Nephron progenitor cell (in vitro differentiated cells): ENCODE results near the gene CARMIL3.

Source experiments
- DNase-seq: peaks from one replicate; pipeline ENCODE4 v3.0.0; 2021
- H3K27ac Mint-ChIP-seq: 2 replicates; pipeline ENCODE4 v1.8.0; 2021; ENCODE audit warnings: mild to moderate bottlenecking, moderate library complexity, mixed read lengths
- H3K27me3 Mint-ChIP-seq: 2 replicates; pipeline ENCODE4 v1.8.0; 2021; ENCODE audit warnings: mild to moderate bottlenecking, low read depth, mixed read lengths; ENCODE audit not compliant: poor library complexity
- H3K36me3 Mint-ChIP-seq: 2 replicates; pipeline ENCODE4 v1.8.0; 2021; ENCODE audit warnings: low read depth, mixed read lengths
- H3K4me1 Mint-ChIP-seq: 2 replicates; pipeline ENCODE4 v1.8.0; 2021; ENCODE audit warnings: mixed read lengths
- H3K4me3 Mint-ChIP-seq: 2 replicates; pipeline ENCODE4 v1.8.0; 2021; ENCODE audit warnings: mild to moderate bottlenecking, moderate library complexity, mixed read lengths
- H3K9me3 Mint-ChIP-seq: 2 replicates; pipeline ENCODE4 v1.8.0; 2021; ENCODE audit warnings: mild to moderate bottlenecking, moderate library complexity, mixed read lengths
- TF ChIP-seq, protein P1 (sequence below): fragments of 200-600 bp; sonication (generic); IDR thresholded peaks from 2 replicates; pipeline ENCODE4 v1.5.0; 2021; ENCODE audit warnings: antibody characterized with exemption

CARMIL3 gene

DNA sequence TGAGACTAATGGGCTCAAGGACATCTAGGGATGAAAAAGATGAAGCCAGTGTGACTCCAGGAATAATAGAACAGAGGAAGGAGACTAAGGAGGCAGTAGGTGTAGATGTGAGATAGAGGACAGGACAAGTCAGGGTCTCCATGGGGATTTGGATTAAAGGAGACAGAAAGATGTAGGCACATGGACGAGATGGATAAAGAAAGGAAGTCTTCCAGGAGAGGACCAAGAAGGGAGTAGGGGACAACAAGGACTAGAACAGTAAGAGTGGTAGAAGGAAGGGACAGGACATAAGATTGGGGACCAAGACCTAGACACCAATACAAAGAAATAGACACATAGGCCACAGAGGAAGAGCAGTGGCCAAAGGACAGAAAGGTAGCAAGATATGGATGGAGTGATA lies 35.2 kb downstream of the CARMIL3 start:
- TF ChIP-seq, protein P1, sequence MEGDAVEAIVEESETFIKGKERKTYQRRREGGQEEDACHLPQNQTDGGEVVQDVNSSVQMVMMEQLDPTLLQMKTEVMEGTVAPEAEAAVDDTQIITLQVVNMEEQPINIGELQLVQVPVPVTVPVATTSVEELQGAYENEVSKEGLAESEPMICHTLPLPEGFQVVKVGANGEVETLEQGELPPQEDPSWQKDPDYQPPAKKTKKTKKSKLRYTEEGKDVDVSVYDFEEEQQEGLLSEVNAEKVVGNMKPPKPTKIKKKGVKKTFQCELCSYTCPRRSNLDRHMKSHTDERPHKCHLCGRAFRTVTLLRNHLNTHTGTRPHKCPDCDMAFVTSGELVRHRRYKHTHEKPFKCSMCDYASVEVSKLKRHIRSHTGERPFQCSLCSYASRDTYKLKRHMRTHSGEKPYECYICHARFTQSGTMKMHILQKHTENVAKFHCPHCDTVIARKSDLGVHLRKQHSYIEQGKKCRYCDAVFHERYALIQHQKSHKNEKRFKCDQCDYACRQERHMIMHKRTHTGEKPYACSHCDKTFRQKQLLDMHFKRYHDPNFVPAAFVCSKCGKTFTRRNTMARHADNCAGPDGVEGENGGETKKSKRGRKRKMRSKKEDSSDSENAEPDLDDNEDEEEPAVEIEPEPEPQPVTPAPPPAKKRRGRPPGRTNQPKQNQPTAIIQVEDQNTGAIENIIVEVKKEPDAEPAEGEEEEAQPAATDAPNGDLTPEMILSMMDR, result no peak
- Mint-ChIP-seq H3K27me3 (peaks cover 37% of the 10 kb centered on the region), H3K4me1 (peaks cover 36% of the 10 kb centered on the region), H3K9me3 (no peaks in the 10 kb centered on the region), H3K36me3 (no peaks in the 10 kb centered on the region), H3K27ac (no peak overlapping the region), H3K4me3 (no peak overlapping the region)
- no peak for DNase-seq

DNA sequence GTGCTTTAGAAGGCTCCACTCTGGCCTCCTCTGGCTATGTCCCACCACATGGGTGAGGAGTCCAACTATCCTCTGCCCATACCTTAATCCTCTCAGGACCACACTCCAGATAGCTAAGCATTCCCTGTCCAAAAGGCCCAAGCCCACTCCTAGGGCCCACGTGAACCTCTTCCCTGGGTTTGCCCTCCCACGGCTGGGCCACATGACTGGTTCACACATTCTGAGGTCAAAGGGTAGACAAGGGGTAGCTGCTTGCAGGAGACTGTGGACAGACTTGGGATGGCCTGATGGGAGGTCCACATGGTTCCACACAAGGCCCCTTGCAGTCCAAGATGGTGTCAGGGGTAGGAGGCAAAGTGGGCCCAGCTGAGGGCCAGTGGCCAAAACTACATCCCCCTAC lies 36.3 kb downstream of the CARMIL3 start:
- TF ChIP-seq, protein P1, result no peak
- no peak overlapping the region for H3K4me3 Mint-ChIP-seq
- H3K9me3 Mint-ChIP-seq, result no peaks in the 10 kb centered on the region

DNA sequence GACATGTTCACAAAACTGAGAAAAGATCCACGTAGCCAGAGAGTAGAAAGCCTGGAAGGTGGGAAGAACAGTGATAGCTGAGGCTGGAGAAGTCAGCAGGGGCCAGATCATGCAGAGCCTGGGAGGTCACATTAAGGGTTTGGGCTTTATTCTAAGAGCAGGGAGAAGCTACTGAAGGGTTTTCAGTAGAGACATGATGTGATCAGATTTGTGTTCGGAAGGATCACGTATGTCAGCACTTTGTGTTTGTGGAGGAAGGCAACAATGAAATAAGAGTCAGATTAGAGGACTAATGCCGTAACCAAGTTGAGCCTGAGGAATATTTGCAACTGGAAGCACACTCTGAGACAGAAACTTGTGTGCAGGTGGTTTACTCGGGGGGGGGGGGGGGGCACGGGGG lies 38.1 kb downstream of the CARMIL3 start:
- no peak for DNase-seq
- H3K27me3 Mint-ChIP-seq, result peaks cover 11% of the 10 kb centered on the region
- peaks cover 44% of the 10 kb centered on the region for H3K4me1 Mint-ChIP-seq
- no peak overlapping the region for H3K4me3 Mint-ChIP-seq
- H3K36me3 Mint-ChIP-seq, result no peaks in the 10 kb centered on the region
- H3K27ac Mint-ChIP-seq, result no peak overlapping the region
- TF ChIP-seq, protein P1, result no peak
- H3K9me3 Mint-ChIP-seq, result no peaks in the 10 kb centered on the region

More for the DNA sequence above, 36.3 kb downstream of the CARMIL3 start:
- Mint-ChIP-seq H3K27ac (no peak overlapping the region), H3K27me3 (peaks cover 26% of the 10 kb centered on the region), H3K36me3 (no peaks in the 10 kb centered on the region), H3K4me1 (peaks cover 34% of the 10 kb centered on the region)
- no peak for DNase-seq

DNA sequence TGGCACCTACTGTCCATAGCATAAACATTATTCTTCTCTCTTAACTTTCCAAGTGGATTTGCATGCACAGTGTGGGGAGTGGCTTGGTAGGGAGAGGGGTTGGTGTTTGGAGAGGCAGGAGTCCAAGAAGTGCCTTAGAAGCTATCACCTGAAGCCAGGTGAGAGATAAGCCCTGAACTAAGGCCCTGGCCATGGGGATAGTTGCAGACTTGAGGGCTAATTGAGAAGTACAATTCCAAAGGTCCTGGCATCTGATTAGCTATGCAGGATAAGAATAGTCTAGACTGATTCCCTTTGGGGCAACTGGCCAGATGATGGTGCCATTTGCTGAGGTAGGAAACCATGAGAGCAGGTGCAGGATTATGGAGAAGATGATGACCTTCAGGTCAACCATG lies 40.3 kb downstream of the CARMIL3 start:
- H3K4me3 Mint-ChIP-seq, result peak overlapping the region; percentile 96
- H3K27me3 Mint-ChIP-seq, result peaks cover 12% of the 10 kb centered on the region
- H3K4me1 Mint-ChIP-seq, result peaks cover 49% of the 10 kb centered on the region
- H3K27ac Mint-ChIP-seq, result no peak overlapping the region
- TF ChIP-seq, protein P1, result no peak
- no peaks in the 10 kb centered on the region for H3K36me3 Mint-ChIP-seq
- H3K9me3 Mint-ChIP-seq, result no peaks in the 10 kb centered on the region
- no peak for DNase-seq

DNA sequence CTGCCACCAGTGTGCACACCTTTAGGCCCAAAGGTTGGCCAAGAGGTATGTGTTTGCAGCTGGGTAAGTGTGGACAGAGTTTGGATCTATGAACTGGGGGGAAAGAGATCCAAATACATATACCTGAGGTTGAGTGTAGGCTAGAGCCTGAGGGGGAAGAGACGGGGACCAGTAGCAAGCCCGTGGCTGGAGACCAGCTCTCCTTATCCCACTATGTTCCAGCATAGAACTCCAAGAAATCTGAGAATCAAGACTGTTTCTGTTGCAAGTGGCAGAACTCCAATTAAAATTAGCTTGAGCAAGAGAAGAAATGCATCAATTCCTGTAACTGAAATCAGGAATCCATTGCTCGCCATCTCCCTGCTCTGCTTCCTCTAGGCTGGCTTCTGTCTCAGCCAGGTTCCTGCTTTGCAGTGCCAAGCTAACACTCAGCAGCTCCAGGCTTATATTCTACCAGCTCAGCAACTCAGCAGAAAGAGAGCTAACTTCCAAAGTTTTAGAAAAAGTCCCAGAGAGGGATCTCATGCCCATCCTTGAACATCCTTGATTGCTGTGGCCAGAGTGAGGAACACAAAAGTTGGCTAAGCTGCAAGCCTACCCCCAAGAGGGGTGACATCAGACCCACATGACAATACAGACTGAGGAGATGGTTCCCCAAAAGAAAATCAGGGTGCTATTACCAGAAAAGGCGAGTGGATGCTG lies 40.8 kb downstream of the CARMIL3 start:
- H3K9me3 Mint-ChIP-seq, result no peaks in the 10 kb centered on the region
- TF ChIP-seq, protein P1, result no peak
- peaks cover 48% of the 10 kb centered on the region for H3K4me1 Mint-ChIP-seq
- DNase-seq, result no peak
- no peak overlapping the region for H3K27ac Mint-ChIP-seq
- no peaks in the 10 kb centered on the region for H3K36me3 Mint-ChIP-seq
- H3K27me3 Mint-ChIP-seq, result peaks cover 12% of the 10 kb centered on the region
- peak overlapping the region; percentile 96 for H3K4me3 Mint-ChIP-seq

DNA sequence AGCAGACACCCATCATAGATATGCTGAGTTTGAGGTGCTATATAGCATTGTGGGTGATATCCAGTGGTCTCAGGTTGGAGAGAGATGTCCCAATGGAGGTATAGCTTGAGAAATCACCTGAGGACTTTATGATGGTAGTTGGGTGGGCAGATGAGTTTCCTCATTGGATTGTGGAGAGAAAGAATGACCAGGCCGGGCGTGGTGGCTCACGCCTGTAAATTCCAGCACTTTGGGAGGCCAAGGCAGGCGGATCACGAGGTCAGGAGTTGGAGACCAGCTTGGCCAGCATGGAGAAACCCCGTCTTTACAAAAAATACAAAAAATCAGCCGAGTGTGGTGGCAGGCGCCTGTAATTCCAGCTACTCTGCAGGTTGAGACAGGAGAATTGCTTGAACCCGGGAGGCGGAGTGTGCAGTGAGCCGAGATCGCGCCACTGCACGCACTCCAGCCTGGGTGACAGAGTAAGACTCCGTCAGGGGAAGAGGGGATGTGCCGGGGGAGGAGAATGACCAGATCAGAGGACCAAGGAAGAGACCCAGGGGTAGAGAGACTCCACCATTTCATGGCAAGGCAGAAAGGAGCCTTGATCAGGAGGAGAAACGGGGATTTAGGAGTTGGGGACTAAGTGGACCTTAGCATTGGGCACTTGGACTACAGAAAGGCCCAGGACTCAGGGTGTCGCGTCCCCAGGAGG lies 41.5 kb downstream of the CARMIL3 start:
- TF ChIP-seq, protein P1, result no peak
- Mint-ChIP-seq H3K27me3 (peaks cover 12% of the 10 kb centered on the region), H3K36me3 (no peaks in the 10 kb centered on the region), H3K4me1 (peaks cover 45% of the 10 kb centered on the region), H3K9me3 (no peaks in the 10 kb centered on the region), H3K27ac (peak overlapping the region; percentile 93), H3K4me3 (peak overlapping the region; percentile 96)
- DNase-seq, result no peak
